Glutamatergic neuron (in vitro differentiated cells): ENCODE data around the gene ZNF560. TPM values are rescaled to one million over a fixed set of nuclear protein-coding genes. Genes with fewer than 3 reads are reported as not detected.

ENCODE experiments used
- DNase-seq: peaks from one replicate; pipeline ENCODE4 v3.0.0; 2022
- H3K27ac Mint-ChIP-seq: one replicate; pipeline ENCODE4 v1.8.0; 2020; ENCODE audit warnings: mild to moderate bottlenecking, mixed read lengths, inconsistent platforms; ENCODE audit not compliant: unreplicated experiment
- H3K27me3 Mint-ChIP-seq: one replicate; pipeline ENCODE4 v1.8.0; 2020; ENCODE audit warnings: mild to moderate bottlenecking, moderate library complexity, mixed read lengths, inconsistent platforms; ENCODE audit not compliant: unreplicated experiment
- H3K36me3 Mint-ChIP-seq: one replicate; pipeline ENCODE4 v1.8.0; 2020; ENCODE audit warnings: mild to moderate bottlenecking, mixed read lengths, inconsistent platforms; ENCODE audit not compliant: unreplicated experiment
- H3K4me1 Mint-ChIP-seq: one replicate; pipeline ENCODE4 v1.8.0; 2020; ENCODE audit warnings: mild to moderate bottlenecking, low read depth, mixed read lengths, inconsistent platforms; ENCODE audit not compliant: unreplicated experiment
- H3K4me3 Mint-ChIP-seq: one replicate; pipeline ENCODE4 v1.8.0; 2020; ENCODE audit warnings: mild to moderate bottlenecking, mixed read lengths, inconsistent platforms; ENCODE audit not compliant: unreplicated experiment
- H3K9me3 Mint-ChIP-seq: one replicate; pipeline ENCODE4 v1.8.0; 2020; ENCODE audit warnings: mild to moderate bottlenecking, moderate library complexity, mixed read lengths, inconsistent platforms; ENCODE audit not compliant: unreplicated experiment
- CTCF ChIP-seq: fragments of 200-600 bp; sonication (generic); IDR thresholded peaks from one replicate; pipeline ENCODE4 v1.5.0; 2021; ENCODE audit not compliant: partially characterized antibody, unreplicated experiment
- total RNA-seq: library from RNA; stranded (reverse); fragmentation: NEBNext Ultra II Directional; extraction: Animal tissue kit (Norgen Biotek cat#: 25700); gene quantifications from one replicate; pipeline ENCODE4 v1.2.1, GENCODE V29; 2021; ENCODE audit not compliant: unreplicated experiment

The ZNF560 gene
- total RNA-seq, 1 donor from 2014 or later = not detected

GRCh38 chr19:9535934-9536333, 37.5 kb upstream of the ZNF560 start:
- Mint-ChIP-seq H3K4me3 (no peak overlapping the region), H3K4me1 (no peaks in the 10 kb centered on the region), H3K36me3 (peaks cover 73% of the 10 kb centered on the region), H3K27me3 (peaks cover 13% of the 10 kb centered on the region), H3K9me3 (peaks cover 34% of the 10 kb centered on the region), H3K27ac (no peak overlapping the region)
- TF ChIP-seq CTCF = no peak
- no peak for DNase-seq

- Mint-ChIP-seq H3K27me3 (peaks cover 4% of the 10 kb centered on the region), H3K4me1 (no peaks in the 10 kb centered on the region), H3K9me3 (peaks cover 38% of the 10 kb centered on the region), H3K36me3 (peaks cover 85% of the 10 kb centered on the region), H3K4me3 (no peak overlapping the region), H3K27ac (no peak overlapping the region)
- DNase-seq = no peak
- TF ChIP-seq CTCF = no peak
These were observed 33.5 kb upstream of the ZNF560 start for GRCh38 chr19:9531933-9532332.

GRCh38 chr19:9528757-9529336, 30.4 kb upstream of the ZNF560 start:
- Mint-ChIP-seq H3K27ac (no peak overlapping the region), H3K9me3 (peaks cover 51% of the 10 kb centered on the region), H3K27me3 (peaks cover 3% of the 10 kb centered on the region), H3K4me3 (no peak overlapping the region), H3K36me3 (peaks cover 86% of the 10 kb centered on the region), H3K4me1 (no peaks in the 10 kb centered on the region)
- no peak for DNase-seq
- no peak for TF ChIP-seq CTCF

GRCh38 chr19:9523885-9524474, 25.6 kb upstream of the ZNF560 start:
- H3K9me3 Mint-ChIP-seq = peaks cover 53% of the 10 kb centered on the region
- peaks cover 9% of the 10 kb centered on the region for H3K27me3 Mint-ChIP-seq
- no peak overlapping the region for H3K27ac Mint-ChIP-seq
- DNase-seq = no peak
- H3K36me3 Mint-ChIP-seq = peaks cover 66% of the 10 kb centered on the region
- no peak for TF ChIP-seq CTCF
- no peaks in the 10 kb centered on the region for H3K4me1 Mint-ChIP-seq
- H3K4me3 Mint-ChIP-seq = no peak overlapping the region

GRCh38 chr19:9507285-9507684, 8.9 kb upstream of the ZNF560 start:
- TF ChIP-seq CTCF = no peak
- H3K4me3 Mint-ChIP-seq = no peak overlapping the region
- DNase-seq = no peak
- H3K27ac Mint-ChIP-seq = no peak overlapping the region
- peaks cover 8% of the 10 kb centered on the region for H3K9me3 Mint-ChIP-seq
- no peaks in the 10 kb centered on the region for H3K36me3 Mint-ChIP-seq
- no peaks in the 10 kb centered on the region for H3K27me3 Mint-ChIP-seq
- no peaks in the 10 kb centered on the region for H3K4me1 Mint-ChIP-seq
